ENCODE data around the gene TIMP4. TPM values are rescaled to one million over a fixed set of nuclear protein-coding genes. Genes with fewer than 3 reads are reported as not detected.

The TIMP4 gene
- polyA plus RNA-seq, 1 donor (not counting 4 experiments of a cell fraction or from before 2014, with no cell fraction given) = 0.07 TPM

DNA sequence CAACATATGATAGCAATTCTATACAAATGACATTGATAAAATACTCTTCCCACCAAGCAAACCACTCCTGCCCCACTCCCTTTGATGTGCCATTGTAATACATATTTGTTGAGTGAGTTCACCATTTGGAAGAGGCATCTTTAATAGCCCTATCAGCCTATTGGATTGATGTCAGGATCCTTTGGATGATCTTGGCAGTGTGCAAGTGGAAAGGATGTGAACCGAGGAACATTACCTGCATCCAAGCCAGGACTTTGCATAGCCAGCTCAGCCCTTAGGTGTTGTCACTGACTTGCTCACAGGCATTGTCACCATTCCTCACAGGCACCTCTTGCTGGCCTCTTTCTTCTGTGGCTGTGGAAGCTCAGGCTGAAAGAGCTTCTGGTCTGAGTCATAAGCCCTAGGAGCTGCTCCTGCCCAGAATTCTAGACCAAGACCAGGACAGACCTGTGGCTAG is 16.5 kb upstream of the TIMP4 start:
- dilution Hi-C loops (cut with MboI; ENCODE audit: extremely low pct_ligation_motif_present, low sequenced_read_pairs) = no loop called here
- Histone ChIP-seq H3K4me2 (ENCODE audit: control insufficient read depth, extremely low read depth, insufficient read depth, low read depth, low read length) (no peak overlapping the region), H2AFZ (ENCODE audit: control insufficient read depth, low read length) (no peak overlapping the region), H3K4me3 (ENCODE audit: control insufficient read depth in 2 of 3, extremely low read depth in 1 of 3, insufficient read depth in 2 of 3, low read depth in 1 of 3, low read length in 3 of 3) (no peak overlapping the region), H3K9me1 (ENCODE audit: control insufficient read depth, extremely low read depth, insufficient read depth, low read length) (no peaks in the 10 kb centered on the region), H3K79me2 (ENCODE audit: control insufficient read depth, insufficient read depth, low read length) (no peaks in the 10 kb centered on the region), H3K36me3 (ENCODE audit: control insufficient read depth in 2 of 2, extremely low read depth in 1 of 2, insufficient read depth in 2 of 2, low read length in 2 of 2) (no peaks in the 10 kb centered on the region), H4K20me1 (ENCODE audit: control insufficient read depth, extremely low read depth, insufficient read depth, low read length) (no peaks in the 10 kb centered on the region), H3K4me1 (ENCODE audit: control insufficient read depth, extremely low read depth, insufficient read depth, low read length) (no peaks in the 10 kb centered on the region), H3K9me3 (ENCODE audit: control insufficient read depth, low read depth, low read length) (peaks cover 2% of the 10 kb centered on the region), H3K27ac (ENCODE audit: control insufficient read depth, insufficient read depth, low read length) (no peak overlapping the region), H3K27me3 (ENCODE audit: control insufficient read depth, extremely low read depth, insufficient read depth, low read length) (no peaks in the 10 kb centered on the region), H3K9ac (ENCODE audit: control insufficient read depth, extremely low read depth, insufficient read depth, low read length) (no peak overlapping the region)
- no peak for FAIRE-seq
- no peak for DNase-seq (ENCODE audit: low read depth, low spot score)
- TF ChIP-seq, protein P1, sequence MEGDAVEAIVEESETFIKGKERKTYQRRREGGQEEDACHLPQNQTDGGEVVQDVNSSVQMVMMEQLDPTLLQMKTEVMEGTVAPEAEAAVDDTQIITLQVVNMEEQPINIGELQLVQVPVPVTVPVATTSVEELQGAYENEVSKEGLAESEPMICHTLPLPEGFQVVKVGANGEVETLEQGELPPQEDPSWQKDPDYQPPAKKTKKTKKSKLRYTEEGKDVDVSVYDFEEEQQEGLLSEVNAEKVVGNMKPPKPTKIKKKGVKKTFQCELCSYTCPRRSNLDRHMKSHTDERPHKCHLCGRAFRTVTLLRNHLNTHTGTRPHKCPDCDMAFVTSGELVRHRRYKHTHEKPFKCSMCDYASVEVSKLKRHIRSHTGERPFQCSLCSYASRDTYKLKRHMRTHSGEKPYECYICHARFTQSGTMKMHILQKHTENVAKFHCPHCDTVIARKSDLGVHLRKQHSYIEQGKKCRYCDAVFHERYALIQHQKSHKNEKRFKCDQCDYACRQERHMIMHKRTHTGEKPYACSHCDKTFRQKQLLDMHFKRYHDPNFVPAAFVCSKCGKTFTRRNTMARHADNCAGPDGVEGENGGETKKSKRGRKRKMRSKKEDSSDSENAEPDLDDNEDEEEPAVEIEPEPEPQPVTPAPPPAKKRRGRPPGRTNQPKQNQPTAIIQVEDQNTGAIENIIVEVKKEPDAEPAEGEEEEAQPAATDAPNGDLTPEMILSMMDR (optimal IDR thresholded peaks at IDR 0.05 in 1 of 3, IDR thresholded peaks at IDR 0.05 in 1 of 3, conservative IDR thresholded peaks at IDR 0.05 in 1 of 3; ENCODE audit: extremely low read depth in 1 of 3, insufficient read depth in 2 of 3, low read length in 3 of 3) = no peak
- no peak for TF ChIP-seq EZH2 (IDR thresholded peaks at IDR 0.05; ENCODE audit: low read length)

GRCh38 chr3:12170207-12170606 is 11.5 kb upstream of the TIMP4 start:
- H3K27me3 ChIP-seq (ENCODE audit: control insufficient read depth, extremely low read depth, insufficient read depth, low read length) = peaks cover 6% of the 10 kb centered on the region
- dilution Hi-C loops (cut with MboI; ENCODE audit: extremely low pct_ligation_motif_present, low sequenced_read_pairs) = no loop called here
- no peak for TF ChIP-seq EZH2 (IDR thresholded peaks at IDR 0.05; ENCODE audit: low read length)
- TF ChIP-seq, protein P1 (optimal IDR thresholded peaks at IDR 0.05 in 1 of 3, IDR thresholded peaks at IDR 0.05 in 1 of 3, conservative IDR thresholded peaks at IDR 0.05 in 1 of 3; ENCODE audit: extremely low read depth in 1 of 3, insufficient read depth in 2 of 3, low read length in 3 of 3) = no peak
- H3K27ac ChIP-seq (ENCODE audit: control insufficient read depth, insufficient read depth, low read length) = no peak overlapping the region
- H3K4me2 ChIP-seq (ENCODE audit: control insufficient read depth, extremely low read depth, insufficient read depth, low read depth, low read length) = no peak overlapping the region
- FAIRE-seq (no peak), DNase-seq (ENCODE audit: low read depth, low spot score) (no peak)
- H3K9me3 ChIP-seq (ENCODE audit: control insufficient read depth, low read depth, low read length) = peaks cover 2% of the 10 kb centered on the region
- no peaks in the 10 kb centered on the region for H3K79me2 ChIP-seq (ENCODE audit: control insufficient read depth, insufficient read depth, low read length)
- no peaks in the 10 kb centered on the region for H3K36me3 ChIP-seq (ENCODE audit: control insufficient read depth in 2 of 2, extremely low read depth in 1 of 2, insufficient read depth in 2 of 2, low read length in 2 of 2)
- no peaks in the 10 kb centered on the region for H4K20me1 ChIP-seq (ENCODE audit: control insufficient read depth, extremely low read depth, insufficient read depth, low read length)
- H2AFZ ChIP-seq (ENCODE audit: control insufficient read depth, low read length) = no peak overlapping the region
- H3K4me3 ChIP-seq (ENCODE audit: control insufficient read depth in 2 of 3, extremely low read depth in 1 of 3, insufficient read depth in 2 of 3, low read depth in 1 of 3, low read length in 3 of 3) = no peak overlapping the region
- no peaks in the 10 kb centered on the region for H3K4me1 ChIP-seq (ENCODE audit: control insufficient read depth, extremely low read depth, insufficient read depth, low read length)
- no peak overlapping the region for H3K9ac ChIP-seq (ENCODE audit: control insufficient read depth, extremely low read depth, insufficient read depth, low read length)
- H3K9me1 ChIP-seq (ENCODE audit: control insufficient read depth, extremely low read depth, insufficient read depth, low read length) = no peaks in the 10 kb centered on the region
